Fibroblast of skin of scalp (primary cell): ENCODE data around the gene ZNF668.
"Not testable (repeated sequence)": the region's sequence is repeated elsewhere in the genome, so short reads cannot be mapped to it uniquely, and the experiment has no call there.

Source experiments
- DNase-seq: peaks from one replicate; pipeline ENCODE4 v3.0.0-alpha.2; 2013

Gene ZNF668

GRCh38 chr16:31100876-31101641 lies 27.0 kb upstream of the ZNF668 start:
- DNase-seq, result not testable (repeated sequence)

- peak; percentile 53 for DNase-seq
Measured at GRCh38 chr16:31099860-31100638, 26.0 kb upstream of the ZNF668 start.

GRCh38 chr16:31094424-31095120 lies 20.5 kb upstream of the ZNF668 start, which contains the start of gene VKORC1:
Gene VKORC1, minus strand, starts transcription at chr16:31094797. Its CDS starts 68 bp downstream, at chr16:31094729.
- peak; percentile 98 for DNase-seq

- DNase-seq, result no peak
Measured at GRCh38 chr16:31094088-31094423, 20.0 kb upstream of the ZNF668 start.

GRCh38 chr16:31093132-31093703 lies 19.2 kb upstream of the ZNF668 start:
- DNase-seq, result peak; percentile 51

- DNase-seq, result no peak
Measured at GRCh38 chr16:31092330-31092729, 18.3 kb upstream of the ZNF668 start.

- DNase-seq, result peak; percentile 58
Measured at GRCh38 chr16:31090540-31090939, 16.5 kb upstream of the ZNF668 start.

GRCh38 chr16:31089199-31089598 lies 15.2 kb upstream of the ZNF668 start:
- DNase-seq, result no peak

- no peak for DNase-seq
Measured at GRCh38 chr16:31088459-31089183, 14.6 kb upstream of the ZNF668 start, which contains the start of gene PRSS53. Gene PRSS53, minus strand, starts transcription at chr16:31088943. Its CDS starts 134 bp downstream, at chr16:31088809.

- no peak for DNase-seq
Measured at GRCh38 chr16:31087971-31088370, 13.9 kb upstream of the ZNF668 start.

- no peak for DNase-seq
Measured at GRCh38 chr16:31087481-31087880, 13.4 kb upstream of the ZNF668 start.

- DNase-seq, result no peak
Measured at GRCh38 chr16:31086629-31086906, 12.5 kb upstream of the ZNF668 start.

- DNase-seq, result no peak
Measured at GRCh38 chr16:31085873-31086628, 12.0 kb upstream of the ZNF668 start.

- no peak for DNase-seq
Measured at GRCh38 chr16:31085411-31085810, 11.4 kb upstream of the ZNF668 start.

- DNase-seq, result no peak
Measured at GRCh38 chr16:31084584-31085302, 10.7 kb upstream of the ZNF668 start.

GRCh38 chr16:31083981-31084380 lies 9.9 kb upstream of the ZNF668 start:
- no peak for DNase-seq

- no peak for DNase-seq
Measured at GRCh38 chr16:31083556-31083955, 9.5 kb upstream of the ZNF668 start.

- DNase-seq, result no peak
Measured at GRCh38 chr16:31083081-31083480, 9.0 kb upstream of the ZNF668 start.

- no peak for DNase-seq
Measured at GRCh38 chr16:31082368-31083045, 8.5 kb upstream of the ZNF668 start.
